Hematopoietic multipotent progenitor cell treated with erythropoietin and hydrocortisone succinate and interleukin-3 and kit ligand, for 4 days (in vitro differentiated cells): Measurements from ENCODE around the gene RP2.

ENCODE experiments used
- DNase-seq: peaks from one replicate; pipeline ENCODE4 v3.0.0-alpha.2; 2015

Gene RP2

GRCh38 chrX:46844913-46845312 is 8.1 kb downstream of the RP2 start:
- DNase-seq = no peak

- DNase-seq = no peak
Measured at GRCh38 chrX:46849933-46850332, 13.1 kb downstream of the RP2 start.

- no peak for DNase-seq
Measured at GRCh38 chrX:46850771-46851170, 13.9 kb downstream of the RP2 start.

- DNase-seq = no peak
Measured at GRCh38 chrX:46856483-46856882, 19.6 kb downstream of the RP2 start.

GRCh38 chrX:46860557-46860956 is 23.7 kb downstream of the RP2 start:
- DNase-seq = no peak

GRCh38 chrX:46863072-46863471 is 26.2 kb downstream of the RP2 start:
- no peak for DNase-seq

- no peak for DNase-seq
Measured at GRCh38 chrX:46864606-46865005, 27.8 kb downstream of the RP2 start.

GRCh38 chrX:46865281-46865680 is 28.4 kb downstream of the RP2 start:
- DNase-seq = peak; percentile 38

GRCh38 chrX:46866726-46867125 is 29.9 kb downstream of the RP2 start:
- no peak for DNase-seq

GRCh38 chrX:46873746-46874145 is 36.9 kb downstream of the RP2 start:
- no peak for DNase-seq

- DNase-seq = no peak
Measured at GRCh38 chrX:46876901-46877300, 40.1 kb downstream of the RP2 start.

- no peak for DNase-seq
Measured at GRCh38 chrX:46882266-46882665, 45.4 kb downstream of the RP2 start.

GRCh38 chrX:46884799-46885198 is 48.0 kb downstream of the RP2 start:
- DNase-seq = no peak

GRCh38 chrX:46898207-46898606 is 61.4 kb downstream of the RP2 start:
- DNase-seq = no peak

- peak; percentile 81 for DNase-seq
Measured at GRCh38 chrX:46903458-46904242, 66.8 kb downstream of the RP2 start.

- no peak for DNase-seq
Measured at GRCh38 chrX:46904626-46905025, 67.8 kb downstream of the RP2 start.

GRCh38 chrX:46910415-46910814 is 73.6 kb downstream of the RP2 start:
- DNase-seq = no peak

GRCh38 chrX:46912098-46912602 is 75.3 kb downstream of the RP2 start, which contains the start of gene JADE3:
Gene JADE3, plus strand, starts transcription at chrX:46912421. Its CDS starts 72,474 bp downstream, at chrX:46984895.
- peak; percentile 84 for DNase-seq

- DNase-seq = peak; percentile 82
Measured at GRCh38 chrX:46912603-46913491, 76.0 kb downstream of the RP2 start.

- DNase-seq = peak; percentile 43
Measured at GRCh38 chrX:46913667-46914066, 76.8 kb downstream of the RP2 start.

GRCh38 chrX:46916273-46916672 is 79.4 kb downstream of the RP2 start:
- DNase-seq = no peak

GRCh38 chrX:46917622-46918021 is 80.8 kb downstream of the RP2 start:
- DNase-seq = no peak

GRCh38 chrX:46918434-46918833 is 81.6 kb downstream of the RP2 start:
- DNase-seq = peak; percentile 25

- no peak for DNase-seq
Measured at GRCh38 chrX:46920235-46920634, 83.4 kb downstream of the RP2 start.
